BJ (cell line): Measurements from ENCODE around the gene MTHFSD. TPM values are rescaled to one million over a fixed set of nuclear protein-coding genes. Genes with fewer than 3 reads are reported as not detected.
"Not testable (repeated sequence)": the region's sequence is repeated elsewhere in the genome, so short reads cannot be mapped to it uniquely, and the experiment has no call there.

Experiments
- CTCF ChIA-PET: fragments of 350-600 bp; formaldehyde crosslinking; extraction: SDS; loops from one replicate; lab custom pipeline; 2021; ENCODE audit warnings: antibody characterized with exemption, inconsistent platforms; lab: Yijun Ruan, JAX
- POLR2A ChIA-PET: fragments of 300-600 bp; sonication (Branson Sonifier 250); formaldehyde crosslinking; extraction: SDS; loops from one replicate; lab custom pipeline; 2021; ENCODE audit warnings: antibody characterized with exemption; lab: Charles Lee
- DNase-seq: peaks from one replicate; pipeline ENCODE4 v3.0.0-alpha.2; 2011; ENCODE audit warnings: low read depth
- H3K27me3 ChIP-seq: 2 replicates; pipeline ENCODE4 v1.6.0; 2011; ENCODE audit warnings: low read length; ENCODE audit not compliant: control insufficient read depth, insufficient read depth
- H3K36me3 ChIP-seq: 2 replicates; pipeline ENCODE4 v1.5.1; 2011; ENCODE audit warnings: low read length; ENCODE audit not compliant: control insufficient read depth, insufficient read depth
- H3K4me3 ChIP-seq: 2 replicates; pipeline ENCODE4 v1.5.1; 2011; ENCODE audit warnings: low read depth, mild to moderate bottlenecking, control low read depth, low read length
- CTCF ChIP-seq: IDR thresholded peaks from 2 replicates; pipeline ENCODE4 v1.5.1; 2011; ENCODE audit warnings: low read depth, mild to moderate bottlenecking, control low read depth, inconsistent platforms, low read length, moderate library complexity; ENCODE audit not compliant: insufficient read depth
- polyA plus RNA-seq: library from polyadenylated mRNA; depleted of rRNA; stranded (reverse); fragments of >200 nt; gene quantifications from 2 replicates; pipeline ENCODE4 v1.2.3, GENCODE V29; 2011

Gene MTHFSD
- polyA plus RNA-seq, 1 experiment = 17.2 TPM

DNA sequence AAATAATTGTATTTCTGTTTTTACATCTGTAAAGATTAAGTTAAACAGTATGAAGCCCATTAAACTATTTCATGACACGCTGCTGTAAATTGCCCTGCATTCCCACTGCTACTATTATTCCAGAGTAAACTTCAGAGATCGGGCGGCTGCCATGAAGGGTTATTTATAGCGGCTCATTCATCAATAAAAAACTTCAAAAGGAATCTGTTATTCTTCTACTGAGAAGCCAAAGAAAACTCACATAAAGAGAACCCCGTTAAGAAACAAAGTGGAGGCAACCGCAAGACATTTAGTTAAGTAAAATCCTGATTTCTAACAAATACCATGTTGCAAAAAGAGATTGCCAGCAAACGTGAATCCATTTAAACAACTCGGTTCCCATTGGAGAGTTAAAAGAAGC lies 39.7 kb upstream of the MTHFSD start:
- POLR2A ChIA-PET = interaction anchor here (0.5 kb wide), 1 partner anchor 18 kb away, joined by 23 read pairs; no protein-coding TSS in a partner anchor
- no peak overlapping the region for H3K4me3 ChIP-seq
- no peaks in the 10 kb centered on the region for H3K36me3 ChIP-seq
- CTCF ChIA-PET = interaction anchor here (0.9 kb wide), 1 partner anchor 19 kb away, joined by 3 read pairs; no protein-coding TSS in a partner anchor
- no peaks in the 10 kb centered on the region for H3K27me3 ChIP-seq
- no peak for DNase-seq
- TF ChIP-seq CTCF = no peak

DNA sequence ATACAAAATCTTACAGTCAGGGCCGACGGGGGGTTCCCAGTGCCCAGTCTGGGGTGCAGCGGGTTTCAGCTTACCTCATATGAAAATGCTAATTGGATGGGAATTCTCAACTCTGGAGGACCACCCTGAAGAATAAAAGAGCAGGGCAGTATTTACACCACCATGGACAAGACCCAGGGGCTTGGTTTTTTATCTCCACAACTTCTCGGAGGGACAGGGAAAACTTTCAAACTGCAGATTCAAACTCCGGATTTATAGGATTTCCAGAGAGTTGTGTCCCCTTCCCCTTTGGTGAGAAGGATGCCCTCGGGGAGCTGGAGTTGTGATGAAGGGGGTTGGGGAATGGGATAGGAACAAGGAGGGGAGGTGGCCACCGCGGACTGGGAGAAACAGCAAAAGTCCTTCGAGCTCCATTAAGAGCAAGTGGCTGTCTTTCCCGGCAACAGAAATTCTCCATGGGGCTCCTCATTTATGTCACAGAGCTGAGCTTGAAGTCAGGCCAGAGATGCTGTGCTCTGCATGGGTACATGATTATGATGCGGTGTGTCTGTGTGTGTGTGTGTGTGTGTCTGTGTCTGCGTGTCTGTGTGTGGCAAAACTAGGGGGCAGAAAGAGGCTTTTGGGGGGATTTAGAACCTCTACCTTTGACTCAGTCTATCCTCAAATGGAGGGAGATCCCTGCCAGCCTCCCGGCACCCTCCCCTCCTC lies 39.0 kb upstream of the MTHFSD start:
- DNase-seq = no peak
- no peaks in the 10 kb centered on the region for H3K27me3 ChIP-seq
- TF ChIP-seq CTCF = no peak
- ChIA-PET POLR2A (interaction anchor here (1.0 kb wide), 1 partner anchor 15 kb away, joined by 4 read pairs; no protein-coding TSS in a partner anchor), CTCF (interaction anchor here (0.9 kb wide), 1 partner anchor 19 kb away, joined by 3 read pairs; no protein-coding TSS in a partner anchor)
- H3K36me3 ChIP-seq = no peaks in the 10 kb centered on the region
- H3K4me3 ChIP-seq = no peak overlapping the region

GRCh38 chr16:86591270-86591669 lies 36.2 kb upstream of the MTHFSD start:
- DNase-seq = no peak
- no peaks in the 10 kb centered on the region for H3K27me3 ChIP-seq
- no peak for TF ChIP-seq CTCF
- ChIA-PET POLR2A (no interaction called here), CTCF (interaction anchor here (0.8 to 1.0 kb wide), 2 partner anchors 12 to 24 kb away, joined by 3 read pairs; partner anchors contain the start of gene FOXL1)
- H3K4me3 ChIP-seq = no peak overlapping the region
- H3K36me3 ChIP-seq = no peaks in the 10 kb centered on the region

DNA sequence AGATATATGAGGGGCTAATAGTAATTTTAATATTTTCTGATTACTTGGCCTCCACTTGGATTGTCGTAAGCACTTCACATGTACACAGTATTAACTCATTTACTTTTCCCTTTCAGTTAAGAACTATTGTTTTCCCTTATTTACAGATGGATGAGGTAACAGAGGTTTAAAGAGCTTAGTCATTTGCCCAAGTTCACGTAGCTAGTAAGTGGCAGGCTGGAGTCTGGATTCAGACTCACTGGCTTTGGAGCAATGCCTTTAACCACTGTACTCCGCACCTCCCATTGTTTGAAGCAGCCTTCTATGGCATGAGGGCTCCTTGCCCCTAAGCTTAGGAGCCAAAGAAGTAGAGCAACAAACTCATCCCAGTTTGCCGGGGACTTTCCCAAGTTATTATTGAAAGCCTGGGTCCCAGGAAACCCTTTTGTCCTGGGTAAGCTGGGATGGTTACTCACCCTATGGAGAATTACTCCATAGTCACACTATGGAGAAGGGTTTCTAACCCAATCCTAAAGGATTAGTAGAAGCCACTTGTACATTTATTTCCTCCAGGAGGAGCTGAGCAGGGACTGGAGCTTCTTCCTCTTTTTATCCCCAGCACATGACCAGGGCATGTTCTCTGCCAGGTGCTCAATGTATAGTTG lies 35.6 kb upstream of the MTHFSD start:
- ChIA-PET CTCF (interaction anchor here (0.6 to 1.0 kb wide), 4 partner anchors 12 to 487 kb away, joined by 3 to 4 read pairs (median 3); partner anchors contain the start of gene FOXL1), POLR2A (no interaction called here)
- Histone ChIP-seq H3K4me3 (no peak overlapping the region), H3K36me3 (no peaks in the 10 kb centered on the region), H3K27me3 (no peaks in the 10 kb centered on the region)
- DNase-seq = peak; percentile 65
- no peak for TF ChIP-seq CTCF

DNA sequence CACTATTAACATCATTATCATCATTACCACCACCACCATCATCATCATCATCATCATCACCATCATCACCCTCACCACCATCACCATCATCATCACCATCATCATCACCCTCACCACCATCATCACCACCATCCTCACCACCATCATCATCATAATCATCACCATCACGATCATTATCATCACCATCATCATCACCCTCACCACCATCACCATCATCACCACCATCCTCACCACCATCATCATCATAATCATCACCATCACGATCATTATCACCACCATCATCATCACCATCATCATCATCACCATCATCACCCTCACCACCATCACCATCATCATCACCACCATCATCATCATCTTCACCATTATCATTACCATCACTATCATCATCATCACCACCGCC lies 32.9 kb upstream of the MTHFSD start:
- H3K27me3 ChIP-seq, H3K4me3 ChIP-seq, POLR2A ChIA-PET, H3K36me3 ChIP-seq, DNase-seq, CTCF ChIA-PET: not testable (repeated sequence)
